ENCODE measurements around the gene SLC12A7. TPM values are rescaled to one million over a fixed set of nuclear protein-coding genes. Genes with fewer than 3 reads are reported as not detected.

SLC12A7 gene
- total and polyA plus RNA-seq, 2 of the 13 experiments (the other 11 are each of a cell fraction or from before 2014, with no cell fraction given), result 14.0 to 18.5 TPM

DNA sequence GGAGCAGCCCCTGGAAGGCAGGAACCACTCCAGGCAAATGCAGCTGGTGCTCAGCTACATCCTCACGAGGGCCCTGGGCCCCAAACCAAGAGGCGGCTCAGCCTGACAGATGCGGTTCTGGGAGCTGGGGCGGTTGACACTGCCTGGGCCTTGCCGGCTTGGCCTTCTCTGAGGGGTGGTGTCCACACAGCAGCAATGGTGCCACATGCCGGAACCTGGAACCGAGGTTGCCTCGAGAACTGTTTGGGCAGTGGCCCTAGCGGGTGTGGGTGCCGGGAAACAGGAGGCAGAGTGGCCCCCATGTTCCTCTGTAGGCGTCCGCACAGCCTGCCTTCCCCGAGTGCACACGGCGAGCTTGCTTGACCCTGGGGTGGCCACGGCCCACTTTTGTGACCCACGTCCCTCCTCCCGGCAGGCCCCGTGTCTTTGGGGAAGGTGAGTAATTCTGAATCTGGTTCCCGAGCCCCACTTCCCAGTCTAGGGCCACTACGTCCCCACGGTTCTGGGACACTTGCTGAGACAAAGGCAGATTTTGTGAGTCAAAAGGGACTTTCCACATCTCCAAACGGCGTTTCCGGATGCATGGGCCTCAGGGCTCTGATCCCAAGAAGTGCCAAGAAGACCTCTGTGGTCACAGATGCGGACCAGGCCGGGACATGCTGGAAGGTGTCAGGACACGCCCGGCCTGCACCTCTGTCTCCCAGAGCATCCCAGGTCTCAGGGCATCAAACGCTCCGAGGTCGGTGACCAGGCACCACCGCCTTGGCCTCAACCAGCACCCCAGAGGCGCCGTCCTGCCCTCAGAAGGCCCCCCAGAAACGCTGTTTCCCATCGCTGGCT, 27.7 kb upstream of the SLC12A7 start (continued):
- TF ChIP-seq DNMT1 (CRISPR knock-in tag; IDR thresholded peaks at IDR 0.05), result 0 out of 2 replicates have a peak, but pooled peaks have one; percentile 16
- no peak for TF ChIP-seq ZNF530 (CRISPR knock-in tag; IDR thresholded peaks at IDR 0.05; ENCODE audit: low read depth)
- no peak for TF ChIP-seq HNF4A (CRISPR knock-in tag; IDR thresholded peaks at IDR 0.05)

DNA sequence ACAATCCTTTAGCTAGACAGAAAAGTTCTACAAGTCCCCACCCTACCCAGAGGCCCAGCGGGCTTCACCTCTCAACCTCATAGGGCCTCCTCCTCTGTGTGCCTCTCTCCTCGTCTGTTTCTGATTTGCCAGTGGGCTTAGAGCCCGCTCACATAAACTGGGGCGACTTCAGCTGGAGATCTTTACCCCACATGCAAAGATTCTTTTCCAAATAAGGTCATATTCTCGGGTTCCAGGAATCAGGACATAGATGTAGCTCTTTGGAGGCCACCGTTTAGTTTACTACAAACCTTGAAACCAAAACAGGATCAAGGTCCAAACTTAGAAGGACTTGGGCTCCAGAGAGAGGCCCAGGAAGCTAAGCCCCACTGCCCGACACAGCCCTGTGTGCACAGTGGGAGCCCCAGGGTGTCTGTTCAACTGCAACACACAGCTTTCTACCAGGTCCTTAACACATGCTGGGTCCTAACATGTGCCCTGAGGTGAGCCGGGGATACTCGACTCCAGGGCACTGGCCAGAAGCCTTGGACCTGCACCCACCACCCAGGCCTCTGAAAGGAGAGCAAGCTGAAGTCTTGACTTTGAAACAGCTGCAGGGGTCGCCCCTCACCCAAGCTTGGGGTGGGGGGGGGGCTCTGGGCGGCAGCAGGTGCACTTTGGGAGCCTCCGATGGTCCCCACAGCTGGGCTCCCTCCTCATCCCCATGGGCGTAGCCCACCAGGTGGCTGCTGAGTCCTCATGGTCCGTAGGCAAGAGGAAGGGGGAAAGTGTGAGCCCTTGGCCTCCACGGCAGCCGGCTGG, 26.8 kb upstream of the SLC12A7 start:
- peak; percentile 83 for DNase-seq (ENCODE audit: low spot score)
- Histone ChIP-seq H3K4me1 (ENCODE audit: insufficient read depth, low read length) (peaks cover 83% of the 10 kb centered on the region), H3K27ac (ENCODE audit: extremely low read length, insufficient read depth, low read length) (peak overlapping the region; percentile 75), H3K4me2 (ENCODE audit: low read depth, low read length) (peak overlapping the region; percentile 78), H2AFZ (ENCODE audit: low read length) (peak overlapping the region; percentile 20), H3K9me3 (ENCODE audit: low read length) (no peaks in the 10 kb centered on the region), H3K9ac (ENCODE audit: insufficient read depth, low read depth, low read length) (peak overlapping the region; percentile 44; the same call in 1 of the 2 replicates), H3K79me2 (ENCODE audit: insufficient read depth, low read length) (no peaks in the 10 kb centered on the region), H4K20me1 (ENCODE audit: insufficient read depth, low read length) (no peaks in the 10 kb centered on the region), H3K27me3 (ENCODE audit: control insufficient read depth in 1 of 2, insufficient read depth in 2 of 2, low read length in 2 of 2) (peaks cover 3 to 41% of the 10 kb centered on the region in 2 experiments; a peak in 3 of 5 replicates), H3K36me3 (replicated peaks in 1 of 2; ENCODE audit: control insufficient read depth in 1 of 2, insufficient read depth in 2 of 2, low read length in 2 of 2) (no peaks in the 10 kb centered on the region), H3K4me3 (replicated peaks in 1 of 3; ENCODE audit: insufficient read depth in 1 of 3, low read depth in 2 of 3, low read length in 3 of 3) (peak overlapping the region in 1 of 3 experiments; percentile 50; a peak in 2 of 6 replicates)
- WGBS (ENCODE audit: low lambda C conversion rate), result 8% methylated on average over 8 of the region's 16 CpGs
- no peak for FAIRE-seq
- CTCF ChIA-PET (ENCODE audit: low intra/inter-chr PET ratio, low total read pairs), result interaction anchor here (1.9 kb wide), 1 partner anchor 32 kb away, joined by 6 read pairs; no protein-coding TSS in a partner anchor
- in situ Hi-C loops (cut with HindIII; ENCODE audit: extremely low pct_ligation_motif_present, low pct_unique_long_range_greater_than_20kb), result no loop called here
- ATAC-seq, result peak; percentile 79
- BruUV-seq (replicated peaks), result no TSS peak
- intact Hi-C loops (cut with micrococcal nuclease; ENCODE audit: unreplicated experiment), result no loop called here
- POLR2A ChIA-PET, result interaction anchor here (0.9 to 7.8 kb wide), 15 partner anchors 10 to 220 kb away, joined by 3 to 200 read pairs (median 4); no protein-coding TSS in a partner anchor
- 0 out of 2 replicates have a peak, but pooled peaks have one; percentile 25 for TF ChIP-seq ZNF224 (CRISPR knock-in tag; IDR thresholded peaks at IDR 0.05)
- peak; percentile 33 for TF ChIP-seq SALL1 (CRISPR knock-in tag; IDR thresholded peaks at IDR 0.05)
- TF ChIP-seq AGO1 (IDR thresholded peaks at IDR 0.05; ENCODE audit: low read depth, low read length, poor library complexity, severe bottlenecking), result no peak
- TF ChIP-seq, protein P1, sequence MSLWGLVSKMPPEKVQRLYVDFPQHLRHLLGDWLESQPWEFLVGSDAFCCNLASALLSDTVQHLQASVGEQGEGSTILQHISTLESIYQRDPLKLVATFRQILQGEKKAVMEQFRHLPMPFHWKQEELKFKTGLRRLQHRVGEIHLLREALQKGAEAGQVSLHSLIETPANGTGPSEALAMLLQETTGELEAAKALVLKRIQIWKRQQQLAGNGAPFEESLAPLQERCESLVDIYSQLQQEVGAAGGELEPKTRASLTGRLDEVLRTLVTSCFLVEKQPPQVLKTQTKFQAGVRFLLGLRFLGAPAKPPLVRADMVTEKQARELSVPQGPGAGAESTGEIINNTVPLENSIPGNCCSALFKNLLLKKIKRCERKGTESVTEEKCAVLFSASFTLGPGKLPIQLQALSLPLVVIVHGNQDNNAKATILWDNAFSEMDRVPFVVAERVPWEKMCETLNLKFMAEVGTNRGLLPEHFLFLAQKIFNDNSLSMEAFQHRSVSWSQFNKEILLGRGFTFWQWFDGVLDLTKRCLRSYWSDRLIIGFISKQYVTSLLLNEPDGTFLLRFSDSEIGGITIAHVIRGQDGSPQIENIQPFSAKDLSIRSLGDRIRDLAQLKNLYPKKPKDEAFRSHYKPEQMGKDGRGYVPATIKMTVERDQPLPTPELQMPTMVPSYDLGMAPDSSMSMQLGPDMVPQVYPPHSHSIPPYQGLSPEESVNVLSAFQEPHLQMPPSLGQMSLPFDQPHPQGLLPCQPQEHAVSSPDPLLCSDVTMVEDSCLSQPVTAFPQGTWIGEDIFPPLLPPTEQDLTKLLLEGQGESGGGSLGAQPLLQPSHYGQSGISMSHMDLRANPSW (CRISPR knock-in tag; IDR thresholded peaks at IDR 0.05; ENCODE audit: borderline replicate concordance), result no peak
- no peak for TF ChIP-seq MBNL3 (CRISPR knock-in tag; conservative IDR thresholded peaks at IDR 0.05)
- TF ChIP-seq ZNF615 (CRISPR knock-in tag; IDR thresholded peaks at IDR 0.05; ENCODE audit: borderline replicate concordance), result no peak
- TF ChIP-seq, protein P2, sequence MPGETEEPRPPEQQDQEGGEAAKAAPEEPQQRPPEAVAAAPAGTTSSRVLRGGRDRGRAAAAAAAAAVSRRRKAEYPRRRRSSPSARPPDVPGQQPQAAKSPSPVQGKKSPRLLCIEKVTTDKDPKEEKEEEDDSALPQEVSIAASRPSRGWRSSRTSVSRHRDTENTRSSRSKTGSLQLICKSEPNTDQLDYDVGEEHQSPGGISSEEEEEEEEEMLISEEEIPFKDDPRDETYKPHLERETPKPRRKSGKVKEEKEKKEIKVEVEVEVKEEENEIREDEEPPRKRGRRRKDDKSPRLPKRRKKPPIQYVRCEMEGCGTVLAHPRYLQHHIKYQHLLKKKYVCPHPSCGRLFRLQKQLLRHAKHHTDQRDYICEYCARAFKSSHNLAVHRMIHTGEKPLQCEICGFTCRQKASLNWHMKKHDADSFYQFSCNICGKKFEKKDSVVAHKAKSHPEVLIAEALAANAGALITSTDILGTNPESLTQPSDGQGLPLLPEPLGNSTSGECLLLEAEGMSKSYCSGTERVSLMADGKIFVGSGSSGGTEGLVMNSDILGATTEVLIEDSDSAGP (CRISPR knock-in tag; IDR thresholded peaks at IDR 0.05; ENCODE audit: borderline replicate concordance), result 0 out of 2 replicates have a peak, but pooled peaks have one; percentile 39
- TF ChIP-seq POLR2A (IDR thresholded peaks at IDR 0.05; ENCODE audit: insufficient read depth in 1 of 2, low read depth in 2 of 2, low read length in 2 of 2), result peak in 1 of 2 experiments; percentile 47; a peak in 1 of 4 replicates
- TF ChIP-seq, protein P3, sequence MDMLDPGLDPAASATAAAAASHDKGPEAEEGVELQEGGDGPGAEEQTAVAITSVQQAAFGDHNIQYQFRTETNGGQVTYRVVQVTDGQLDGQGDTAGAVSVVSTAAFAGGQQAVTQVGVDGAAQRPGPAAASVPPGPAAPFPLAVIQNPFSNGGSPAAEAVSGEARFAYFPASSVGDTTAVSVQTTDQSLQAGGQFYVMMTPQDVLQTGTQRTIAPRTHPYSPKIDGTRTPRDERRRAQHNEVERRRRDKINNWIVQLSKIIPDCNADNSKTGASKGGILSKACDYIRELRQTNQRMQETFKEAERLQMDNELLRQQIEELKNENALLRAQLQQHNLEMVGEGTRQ (IDR thresholded peaks at IDR 0.05; ENCODE audit: low read depth, low read length), result no peak
- TF ChIP-seq, protein P3 (CRISPR knock-in tag; IDR thresholded peaks at IDR 0.05; ENCODE audit: borderline replicate concordance), result peak; percentile 23; the same call in 1 of the 2 replicates
